CD4-positive, alpha-beta T cell treated with Interleukin-1 beta for 1 hour (primary cell): ENCODE measurements around the gene NME2.
"Not testable (repeated sequence)": the region's sequence is repeated elsewhere in the genome, so short reads cannot be mapped to it uniquely, and the experiment has no call there.

Source experiments
- DNase-seq, 2 donors: peaks; one replicate each; pipeline ENCODE4 v3.0.0-alpha.2; 2020 to 2022

Gene NME2

GRCh38 chr17:51153210-51154072 lies 12.8 kb upstream of the NME2 start, which contains the start of gene NME1:
TSS of gene NME1 (plus strand) at chr17:51153559. CDS start at chr17:51155655, 2,096 bp downstream.
- peak; percentile 97 to 98 for DNase-seq

GRCh38 chr17:51154176-51154575 lies 12.0 kb upstream of the NME2 start:
- no peak for DNase-seq

GRCh38 chr17:51155416-51155815 lies 10.8 kb upstream of the NME2 start:
- DNase-seq, result no peak

- DNase-seq, result no peak
Measured at GRCh38 chr17:51159604-51160003, 6.6 kb upstream of the NME2 start.

- no peak for DNase-seq
Measured at GRCh38 chr17:51161541-51161940, 4.7 kb upstream of the NME2 start.

- DNase-seq, result no peak
Measured at GRCh38 chr17:51164911-51165679, 1.1 kb upstream of the NME2 start.

GRCh38 chr17:51165680-51166197 lies 472 bp upstream of the NME2 start:
- no peak for DNase-seq

GRCh38 chr17:51166987-51167931 lies 1.0 kb downstream of the NME2 start:
- peak; percentile 54 to 62 for DNase-seq

- no peak for DNase-seq
Measured at GRCh38 chr17:51169340-51169739, 3.1 kb downstream of the NME2 start.

- no peak for DNase-seq
Measured at GRCh38 chr17:51170736-51171135, 4.5 kb downstream of the NME2 start.

- DNase-seq, result not testable (repeated sequence)
Measured at GRCh38 chr17:51172030-51172429, 5.8 kb downstream of the NME2 start.

GRCh38 chr17:51180486-51180885 lies 14.3 kb downstream of the NME2 start:
- no peak for DNase-seq

- no peak for DNase-seq
Measured at GRCh38 chr17:51184124-51184523, 17.9 kb downstream of the NME2 start.

GRCh38 chr17:51185763-51186332 lies 19.6 kb downstream of the NME2 start:
- DNase-seq, result no peak

- DNase-seq, result no peak
Measured at GRCh38 chr17:51188271-51188833, 22.1 kb downstream of the NME2 start.

- DNase-seq, result no peak
Measured at GRCh38 chr17:51189162-51189561, 23.0 kb downstream of the NME2 start.

GRCh38 chr17:51189628-51190027 lies 23.4 kb downstream of the NME2 start:
- no peak for DNase-seq

- no peak for DNase-seq
Measured at GRCh38 chr17:51191895-51192294, 25.7 kb downstream of the NME2 start.

GRCh38 chr17:51197754-51198153 lies 31.5 kb downstream of the NME2 start:
- DNase-seq, result no peak

GRCh38 chr17:51200295-51200694 lies 34.1 kb downstream of the NME2 start:
- DNase-seq, result peak; percentile 3 to 17

GRCh38 chr17:51200846-51201245 lies 34.6 kb downstream of the NME2 start:
- no peak for DNase-seq

GRCh38 chr17:51203838-51204237 lies 37.6 kb downstream of the NME2 start:
- no peak for DNase-seq
